Keratinocyte (primary cell): ENCODE measurements around the gene CBFA2T3. TPM values are rescaled to one million over a fixed set of nuclear protein-coding genes. Genes with fewer than 3 reads are reported as not detected.

ENCODE experiments used
- DNase-seq: peaks from one replicate; pipeline ENCODE4 v3.0.0-alpha.2; 2011; ENCODE audit warnings: low read depth, missing footprints, low spot score
- FAIRE-seq: peaks from 2 replicates; lab custom pipeline; 2011; peaks lifted over from hg19 to GRCh38; lab: Jason Lieb, UNC
- H2AFZ ChIP-seq: 2 replicates; pipeline ENCODE4 v1.6.0; 2012; ENCODE audit warnings: low read length, control low read depth, inconsistent platforms; ENCODE audit not compliant: control insufficient read depth
- H3K27ac ChIP-seq: 2 replicates; pipeline ENCODE4 v1.5.1; 2011; ENCODE audit warnings: low read length; ENCODE audit not compliant: control insufficient read depth, insufficient read depth
- H3K27me3 ChIP-seq: 3 replicates; pipeline ENCODE4 v1.6.0; 2011; ENCODE audit warnings: low read length; ENCODE audit not compliant: control insufficient read depth, insufficient read depth; ENCODE audit errors: extremely low read depth
- H3K36me3 ChIP-seq, 2 experiments: 2 replicates in 1 of 2; 3 replicates in 1 of 2; pipeline ENCODE4 v1.5.1; 2011; ENCODE audit warnings: low read length in 2 of 2, mild to moderate bottlenecking in 1 of 2; ENCODE audit not compliant: control insufficient read depth in 2 of 2, insufficient read depth in 2 of 2; ENCODE audit errors: extremely low read depth in 1 of 2
- H3K4me1 ChIP-seq: 3 replicates; pipeline ENCODE4 v1.5.1; 2011; ENCODE audit warnings: low read length; ENCODE audit not compliant: control insufficient read depth, insufficient read depth; ENCODE audit errors: extremely low read depth
- H3K4me2 ChIP-seq: 3 replicates; pipeline ENCODE4 v1.6.0; 2011; ENCODE audit warnings: low read depth, low read length; ENCODE audit not compliant: control insufficient read depth, insufficient read depth; ENCODE audit errors: extremely low read depth
- H3K4me3 ChIP-seq, 3 experiments: fragments of 200-600 bp in 1 of 3; sonication (generic) in 1 of 3; 2 replicates in 2 of 3; 3 replicates in 1 of 3; pipeline ENCODE4 v1.5.1; 2011 to 2016; ENCODE audit warnings: low read length in 3 of 3, mild to moderate bottlenecking in 3 of 3, control low read depth in 2 of 3, inconsistent platforms in 1 of 3, low read depth in 1 of 3, mixed read lengths in 1 of 3, mixed run types in 1 of 3, moderate library complexity in 1 of 3; ENCODE audit not compliant: control insufficient read depth in 2 of 3, insufficient read depth in 2 of 3; ENCODE audit errors: extremely low read depth in 1 of 3
- H3K79me2 ChIP-seq: 2 replicates; pipeline ENCODE4 v1.6.0; 2012; ENCODE audit warnings: low read length; ENCODE audit not compliant: control insufficient read depth, insufficient read depth
- H3K9ac ChIP-seq: 3 replicates; pipeline ENCODE4 v1.6.0; 2011; ENCODE audit warnings: low read length; ENCODE audit not compliant: control insufficient read depth, insufficient read depth; ENCODE audit errors: extremely low read depth
- H3K9me1 ChIP-seq: 3 replicates; pipeline ENCODE4 v1.6.0; 2011; ENCODE audit warnings: low read length; ENCODE audit not compliant: control insufficient read depth, insufficient read depth; ENCODE audit errors: extremely low read depth
- H3K9me3 ChIP-seq: 2 replicates; pipeline ENCODE4 v1.5.1; 2012; ENCODE audit warnings: low read depth, low read length; ENCODE audit not compliant: control insufficient read depth
- H4K20me1 ChIP-seq: 3 replicates; pipeline ENCODE4 v1.6.0; 2011; ENCODE audit warnings: low read length; ENCODE audit not compliant: control insufficient read depth, insufficient read depth; ENCODE audit errors: extremely low read depth
- CTCF ChIP-seq, 3 experiments: IDR thresholded peaks in 1 of 3; conservative IDR thresholded peaks in 1 of 3; optimal IDR thresholded peaks in 1 of 3; 2 replicates in 2 of 3; 3 replicates in 1 of 3; pipeline versions ENCODE3 to v1.5.1; 2011; ENCODE audit warnings: low read length in 3 of 3, mild to moderate bottlenecking in 3 of 3, moderate library complexity in 2 of 3, control low read depth in 1 of 3, inconsistent platforms in 1 of 3; ENCODE audit not compliant: insufficient read depth in 2 of 3; ENCODE audit errors: extremely low read depth in 1 of 3
- EZH2 ChIP-seq: IDR thresholded peaks from one replicate; pipeline ENCODE4 v1.6.1; 2012; ENCODE audit warnings: inconsistent platforms, mild to moderate bottlenecking, low read length, moderate library complexity
- dilution Hi-C: fragments of 300-500 bp; cut with MboI; formaldehyde crosslinking; loops from one replicate; pipeline ENCODE4 v1.7.0; 2020; ENCODE audit warnings: low sequenced_read_pairs; ENCODE audit not compliant: extremely low pct_ligation_motif_present
- polyA plus RNA-seq, 5 experiments: library from polyadenylated mRNA; depleted of rRNA in 3 of 5; stranded (reverse) in 3 of 5; stranded (forward) in 1 of 5; unstranded in 1 of 5; fragments of >200 nt; gene quantifications; 1 replicate in 1 of 5; 2 replicates in 3 of 5; 3 replicates in 1 of 5; pipeline versions ENCODE4 v1.2.1 to v1.2.3, GENCODE V29; 2011 to 2012; ENCODE audit warnings: missing spikeins in 2 of 5, low read depth in 1 of 5, low replicate concordance in 1 of 5

Gene CBFA2T3
- polyA plus RNA-seq, 1 donor (not counting 4 experiments of a cell fraction or from before 2014, with no cell fraction given), result 0.08 TPM

- DNase-seq (no peak), FAIRE-seq (no peak)
- Histone ChIP-seq H3K9me3 (no peaks in the 10 kb centered on the region), H3K9ac (peak overlapping the region; percentile 41), H3K4me3 (peak overlapping the region; percentile 62 to 100 (median 65)), H3K9me1 (no peaks in the 10 kb centered on the region), H3K4me1 (peaks cover 5% of the 10 kb centered on the region), H2AFZ (no peak overlapping the region), H3K4me2 (peak overlapping the region; percentile 69), H3K36me3 (peaks cover 7 to 9% of the 10 kb centered on the region in 2 experiments), H4K20me1 (no peaks in the 10 kb centered on the region), H3K27me3 (no peaks in the 10 kb centered on the region), H3K79me2 (peaks cover 5% of the 10 kb centered on the region), H3K27ac (no peak overlapping the region)
- no peak for TF ChIP-seq CTCF (optimal IDR thresholded peaks at IDR 0.05 in 1 of 3, IDR thresholded peaks at IDR 0.05 in 1 of 3, conservative IDR thresholded peaks at IDR 0.05 in 1 of 3; ENCODE audit: extremely low read depth in 1 of 3, insufficient read depth in 2 of 3, low read length in 3 of 3)
- no peak for TF ChIP-seq EZH2
- dilution Hi-C loops, result no loop called here
Observed at GRCh38 chr16:88855736-88856121, 121.3 kb downstream of the CBFA2T3 start.

- Histone ChIP-seq H4K20me1 (no peaks in the 10 kb centered on the region), H3K4me3 (no peak overlapping the region), H3K27ac (no peak overlapping the region), H3K4me2 (no peak overlapping the region), H3K36me3 (peaks cover 6 to 7% of the 10 kb centered on the region in 2 experiments), H3K9me3 (no peaks in the 10 kb centered on the region), H3K4me1 (peaks cover 5% of the 10 kb centered on the region), H3K27me3 (no peaks in the 10 kb centered on the region), H2AFZ (no peak overlapping the region), H3K9me1 (no peaks in the 10 kb centered on the region), H3K79me2 (peaks cover 5% of the 10 kb centered on the region), H3K9ac (no peak overlapping the region)
- no peak for FAIRE-seq
- no peak for DNase-seq
- TF ChIP-seq EZH2, result no peak
- no peak for TF ChIP-seq CTCF (optimal IDR thresholded peaks at IDR 0.05 in 1 of 3, IDR thresholded peaks at IDR 0.05 in 1 of 3, conservative IDR thresholded peaks at IDR 0.05 in 1 of 3; ENCODE audit: extremely low read depth in 1 of 3, insufficient read depth in 2 of 3, low read length in 3 of 3)
- dilution Hi-C loops, result no loop called here
Observed at GRCh38 chr16:88855176-88855575, 121.8 kb downstream of the CBFA2T3 start.
